Measurements from ENCODE around the gene YIPF2. TPM values are rescaled to one million over a fixed set of nuclear protein-coding genes. Genes with fewer than 3 reads are reported as not detected.

YIPF2 gene
- total RNA-seq, 6 experiments from 2014 or later: 23.5 to 46.1 (median 31.4) TPM

- no peak for TF ChIP-seq POLR2A (IDR thresholded peaks at IDR 0.05)
- no peak for TF ChIP-seq CTCF (IDR thresholded peaks at IDR 0.05)
- intact Hi-C loops (cut with DNase I): loop anchor here (5.0 to 10.0 kb wide), 2 partner anchors 49 to 51 kb away; partner anchors contain the start of gene CARM1 (in 2 of the 2)
- Histone ChIP-seq H3K4me1 (peaks cover 0 to 10% (median 0%) of the 10 kb centered on the region in 4 donors), H3K27ac (no peak overlapping the region), H3K36me3 (peaks cover 0 to 18% (median 12%) of the 10 kb centered on the region in 4 donors), H3K27me3 (no peaks in the 10 kb centered on the region), H3K9me3 (no peaks in the 10 kb centered on the region), H3K4me3 (no peak overlapping the region)
- WGBS (ENCODE audit: insufficient coverage, low coverage, low lambda C conversion rate, missing lambda C conversion rate): 92% methylated on average over 4 of the region's 29 CpGs
- DNase-seq (no peak), ATAC-seq (peak in 1 of 4 donors; percentile 2)
Observed at GRCh38 chr19:10923260-10924112, 5.0 kb downstream of the YIPF2 start.

- ATAC-seq (no peak), DNase-seq (no peak)
- WGBS (ENCODE audit: insufficient coverage, low coverage, low lambda C conversion rate, missing lambda C conversion rate): 57% methylated on average over 1 of the region's 13 CpGs
- peaks cover 0 to 5% (median 0%) of the 10 kb centered on the region in 4 donors for H3K4me1 ChIP-seq
- TF ChIP-seq POLR2A (IDR thresholded peaks at IDR 0.05) (no peak), CTCF (IDR thresholded peaks at IDR 0.05) (no peak)
- intact Hi-C loops (cut with DNase I): loop anchor here (5.0 to 10.0 kb wide), 2 partner anchors 48 to 50 kb away; partner anchors contain the start of gene CARM1 (in 2 of the 2)
- H3K27me3 ChIP-seq: no peaks in the 10 kb centered on the region
- H3K27ac ChIP-seq: no peak overlapping the region
- peaks cover 0 to 18% (median 12%) of the 10 kb centered on the region in 4 donors for H3K36me3 ChIP-seq
- no peaks in the 10 kb centered on the region for H3K9me3 ChIP-seq
- H3K4me3 ChIP-seq: no peak overlapping the region
Observed at GRCh38 chr19:10922638-10923014, 5.8 kb downstream of the YIPF2 start.

DNA sequence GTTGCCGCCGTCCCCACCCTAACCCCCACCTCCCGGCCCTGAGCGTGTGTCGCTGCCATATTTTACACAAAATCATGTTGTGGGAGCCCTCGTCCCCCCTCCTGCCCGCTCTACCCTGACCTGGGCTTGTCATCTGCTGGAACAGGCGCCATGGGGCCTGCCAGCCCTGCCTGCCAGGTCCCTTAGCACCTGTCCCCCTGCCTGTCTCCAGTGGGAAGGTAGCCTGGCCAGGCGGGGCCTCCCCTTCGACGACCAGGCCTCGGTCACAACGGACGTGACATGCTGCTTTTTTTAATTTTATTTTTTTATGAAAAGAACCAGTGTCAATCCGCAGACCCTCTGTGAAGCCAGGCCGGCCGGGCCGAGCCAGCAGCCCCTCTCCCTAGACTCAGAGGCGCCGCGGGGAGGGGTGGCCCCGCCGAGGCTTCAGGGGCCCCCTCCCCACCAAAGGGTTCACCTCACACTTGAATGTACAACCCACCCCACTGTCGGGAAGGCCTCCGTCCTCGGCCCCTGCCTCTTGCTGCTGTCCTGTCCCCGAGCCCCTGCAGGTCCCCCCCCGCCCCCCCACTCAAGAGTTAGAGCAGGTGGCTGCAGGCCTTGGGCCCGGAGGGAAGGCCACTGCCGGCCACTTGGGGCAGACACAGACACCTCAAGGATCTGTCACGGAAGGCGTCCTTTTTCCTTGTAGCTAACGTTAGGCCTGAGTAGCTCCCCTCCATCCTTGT is 6.4 kb downstream of the YIPF2 start:
- intact Hi-C loops (cut with DNase I): loop anchor here (5.0 to 10.0 kb wide), 2 partner anchors 47 to 50 kb away; partner anchors contain the start of gene CARM1 (in 2 of the 2)
- TF ChIP-seq POLR2A (IDR thresholded peaks at IDR 0.05) (no peak), CTCF (IDR thresholded peaks at IDR 0.05) (no peak)
- Histone ChIP-seq H3K27ac (no peak overlapping the region), H3K4me1 (no peaks in the 10 kb centered on the region), H3K36me3 (peaks cover 0 to 18% (median 12%) of the 10 kb centered on the region in 4 donors), H3K4me3 (no peak overlapping the region), H3K9me3 (no peaks in the 10 kb centered on the region), H3K27me3 (no peaks in the 10 kb centered on the region)
- DNase-seq (no peak), ATAC-seq (no peak)
- 86% methylated on average over 22 of the region's 33 CpGs for whole genome bisulfite sequencing (ENCODE audit: insufficient coverage, low coverage, low lambda C conversion rate, missing lambda C conversion rate)

- intact Hi-C loops (cut with DNase I): loop anchor here (5.0 to 10.0 kb wide), 2 partner anchors 47 to 49 kb away; partner anchors contain the start of gene CARM1 (in 2 of the 2)
- peak in 1 of 4 donors; percentile 3 for ATAC-seq
- Histone ChIP-seq H3K36me3 (peaks cover 0 to 18% (median 12%) of the 10 kb centered on the region in 4 donors), H3K27ac (no peak overlapping the region), H3K4me3 (no peak overlapping the region), H3K4me1 (no peaks in the 10 kb centered on the region), H3K9me3 (no peaks in the 10 kb centered on the region), H3K27me3 (no peaks in the 10 kb centered on the region)
- DNase-seq: no peak
- no peak for TF ChIP-seq POLR2A (IDR thresholded peaks at IDR 0.05)
- 81% methylated on average over 3 of the region's 43 CpGs for WGBS (ENCODE audit: insufficient coverage, low coverage, low lambda C conversion rate, missing lambda C conversion rate)
Observed at GRCh38 chr19:10921199-10921909, 7.1 kb downstream of the YIPF2 start.

Measured in right lobe of liver (tissue), 6 donors.